BE2C (cell line): Measurements from ENCODE around the gene PPIC.
A peak's percentile ranks its signal among the peaks of the same experiment; 100 is the strongest.

Experiments used
- DNase-seq: peaks from one replicate; pipeline ENCODE4 v3.0.0-alpha.2; 2020
- H3K27me3 ChIP-seq: fragments of 250-450 bp; sonication (Bioruptor Pico); 2 replicates; pipeline ENCODE4 v1.5.1; 2020; ENCODE audit warnings: mild to moderate bottlenecking
- H3K36me3 ChIP-seq: fragments of 250-450 bp; sonication (Bioruptor Pico); 2 replicates; pipeline ENCODE4 v1.5.1; 2020; ENCODE audit warnings: mild to moderate bottlenecking
- H3K4me1 ChIP-seq: fragments of 250-450 bp; sonication (Bioruptor Pico); 2 replicates; pipeline ENCODE4 v1.5.1; 2020
- H3K4me3 ChIP-seq: 2 replicates; pipeline ENCODE4 v1.5.1; 2011; ENCODE audit warnings: low read depth, low read length
- H3K9me3 ChIP-seq: fragments of 250-450 bp; sonication (Bioruptor Pico); 2 replicates; pipeline ENCODE4 v1.5.1; 2020
- CTCF ChIP-seq: IDR thresholded peaks from 2 replicates; pipeline ENCODE4 v1.5.1; 2012; ENCODE audit warnings: mild to moderate bottlenecking, low read depth, low read length

Gene PPIC

GRCh38 chr5:123046222-123046621 lies 9.7 kb upstream of the PPIC start:
- no peaks in the 10 kb centered on the region for H3K36me3 ChIP-seq
- TF ChIP-seq CTCF = no peak
- no peak overlapping the region for H3K4me3 ChIP-seq
- H3K27me3 ChIP-seq = peaks cover 30% of the 10 kb centered on the region
- H3K4me1 ChIP-seq = no peaks in the 10 kb centered on the region
- DNase-seq = no peak
- H3K9me3 ChIP-seq = no peaks in the 10 kb centered on the region

- Histone ChIP-seq H3K36me3 (no peaks in the 10 kb centered on the region), H3K4me1 (no peaks in the 10 kb centered on the region), H3K9me3 (no peaks in the 10 kb centered on the region), H3K4me3 (no peak overlapping the region), H3K27me3 (peaks cover 31% of the 10 kb centered on the region)
- no peak for TF ChIP-seq CTCF
- DNase-seq = no peak
Measured at GRCh38 chr5:123044926-123045617, 8.5 kb upstream of the PPIC start.

GRCh38 chr5:123039673-123040072 lies 3.1 kb upstream of the PPIC start:
- H3K9me3 ChIP-seq = no peaks in the 10 kb centered on the region
- H3K36me3 ChIP-seq = no peaks in the 10 kb centered on the region
- no peak for TF ChIP-seq CTCF
- H3K4me3 ChIP-seq = no peak overlapping the region
- no peak for DNase-seq
- no peaks in the 10 kb centered on the region for H3K4me1 ChIP-seq
- H3K27me3 ChIP-seq = peaks cover 69% of the 10 kb centered on the region

GRCh38 chr5:123037104-123037418 lies 536 bp upstream of the PPIC start:
- peak overlapping the region; percentile 67 for H3K4me3 ChIP-seq

GRCh38 chr5:123035918-123036390 lies 571 bp downstream of the PPIC start:
- peak; percentile 25 for DNase-seq
- peak overlapping the region; percentile 67 for H3K4me3 ChIP-seq
- no peaks in the 10 kb centered on the region for H3K4me1 ChIP-seq
- peaks cover 56% of the 10 kb centered on the region for H3K27me3 ChIP-seq
- no peak for TF ChIP-seq CTCF
- H3K36me3 ChIP-seq = no peaks in the 10 kb centered on the region
- no peaks in the 10 kb centered on the region for H3K9me3 ChIP-seq

More at GRCh38 chr5:123037104-123037418, 536 bp upstream of the PPIC start:
- Histone ChIP-seq H3K36me3 (no peaks in the 10 kb centered on the region), H3K9me3 (no peaks in the 10 kb centered on the region), H3K27me3 (peaks cover 60% of the 10 kb centered on the region), H3K4me1 (no peaks in the 10 kb centered on the region)
- TF ChIP-seq CTCF = no peak
- no peak for DNase-seq

GRCh38 chr5:123035360-123035917 lies 1.1 kb downstream of the PPIC start:
- peak overlapping the region; percentile 67 for H3K4me3 ChIP-seq

More at GRCh38 chr5:123035360-123035917, 1.1 kb downstream of the PPIC start:
- no peak for TF ChIP-seq CTCF
- Histone ChIP-seq H3K27me3 (peaks cover 56% of the 10 kb centered on the region), H3K36me3 (no peaks in the 10 kb centered on the region), H3K4me1 (no peaks in the 10 kb centered on the region), H3K9me3 (no peaks in the 10 kb centered on the region)
- no peak for DNase-seq
